Panc1 (cell line): ENCODE results near the gene CD99. TPM values are rescaled to one million over a fixed set of nuclear protein-coding genes. Genes with fewer than 3 reads are reported as not detected.

Experiments used
- ATAC-seq: fragments of 200-7000 bp; cut with Tn5 transposase; 2 replicates; pipeline ENCODE4 v1.9.1; 2020; ENCODE audit warnings: mild to moderate bottlenecking, moderate library complexity
- BruUV-seq: library from RNA; stranded (reverse); fragments of 400-500 nt; replicated peaks from 2 replicates; lab custom pipeline; 2021; lab: Mats Ljungman, UMichigan
- CTCF ChIA-PET: fragments of 300-600 bp; sonication (Branson Sonifier 250); formaldehyde crosslinking; loops from one replicate; lab custom pipeline; 2022; ENCODE audit warnings: antibody characterized with exemption; lab: Charles Lee
- POLR2A ChIA-PET: fragments of 300-600 bp; sonication (Branson Sonifier 250); formaldehyde crosslinking; loops from one replicate; lab custom pipeline; 2022; ENCODE audit warnings: antibody characterized with exemption; lab: Charles Lee
- DNase-seq: peaks from one replicate; pipeline ENCODE4 v3.0.0-alpha.2; 2010; ENCODE audit warnings: low read depth, low spot score
- H3K27ac ChIP-seq: 2 replicates; pipeline ENCODE4 v1.5.1; 2011; ENCODE audit warnings: mild to moderate bottlenecking, low read length, inconsistent platforms
- H3K27me3 ChIP-seq: fragments of 200-500 bp; sonication (Bioruptor generic); 2 replicates; pipeline ENCODE4 v1.6.0; 2014; ENCODE audit warnings: low read length, inconsistent platforms; ENCODE audit not compliant: control insufficient read depth, insufficient read depth
- H3K36me3 ChIP-seq: fragments of 200-500 bp; sonication (Bioruptor generic); 2 replicates; pipeline ENCODE4 v1.5.1; 2014; ENCODE audit warnings: inconsistent platforms, mild to moderate bottlenecking, low read length, moderate library complexity; ENCODE audit not compliant: control insufficient read depth, insufficient read depth
- H3K4me1 ChIP-seq: 2 replicates; pipeline ENCODE4 v1.5.1; 2011; ENCODE audit warnings: inconsistent platforms, mild to moderate bottlenecking, low read length, moderate library complexity; ENCODE audit not compliant: control insufficient read depth, insufficient read depth
- H3K4me3 ChIP-seq, 2 experiments: 2 replicates each; pipeline ENCODE4 v1.5.1; 2011 to 2012; ENCODE audit warnings: low read depth in 2 of 2, low read length in 2 of 2, mild to moderate bottlenecking in 2 of 2, inconsistent platforms in 1 of 2, moderate library complexity in 1 of 2
- H3K9me3 ChIP-seq: fragments of 200-500 bp; sonication (Bioruptor generic); 2 replicates; pipeline ENCODE4 v1.5.1; 2014; ENCODE audit warnings: low read depth, mild to moderate bottlenecking, inconsistent platforms, low read length, moderate library complexity; ENCODE audit not compliant: control insufficient read depth, insufficient read depth
- CTCF ChIP-seq: fragments of 450-650 bp; IDR thresholded peaks from 2 replicates; pipeline ENCODE4 v1.5.1; 2017; ENCODE audit warnings: mild to moderate bottlenecking
- POLR2AphosphoS5 ChIP-seq: IDR thresholded peaks from 2 replicates; pipeline ENCODE4 v1.6.1; 2012; ENCODE audit warnings: mild to moderate bottlenecking, low read depth, low read length, moderate library complexity
- REST ChIP-seq, 2 experiments: IDR thresholded peaks; 2 replicates each; pipeline ENCODE4 v1.6.1; 2011 to 2012; ENCODE audit warnings: low read depth in 2 of 2, control low read depth in 1 of 2, low read length in 1 of 2, mild to moderate bottlenecking in 1 of 2, moderate library complexity in 1 of 2; ENCODE audit not compliant: insufficient read depth in 1 of 2
- SIN3A ChIP-seq: IDR thresholded peaks from 2 replicates; pipeline ENCODE4 v1.6.1; 2012; ENCODE audit warnings: low read depth, mild to moderate bottlenecking, low read length, moderate library complexity, borderline replicate concordance; ENCODE audit not compliant: insufficient read depth
- TCF7L2 ChIP-seq: IDR thresholded peaks from 2 replicates; pipeline ENCODE4 v1.6.1; 2011; ENCODE audit warnings: mild to moderate bottlenecking, low read depth, low read length, inconsistent platforms
- in situ Hi-C: cut with HindIII; loops from 2 replicates; pipeline ENCODE4 v1.10.0; 2016; ENCODE audit warnings: low sequenced_read_pairs, low pct_unique_long_range_greater_than_20kb
- intact Hi-C: fragments of 100-400 bp; cut with micrococcal nuclease; formaldehyde crosslinking; loops from one replicate; pipeline ENCODE4 v1.10.0; 2022; ENCODE audit not compliant: unreplicated experiment
- total RNA-seq: library from RNA; stranded (reverse); gene quantifications from one replicate; pipeline ENCODE4 v1.2.1, GENCODE V29; 2021; ENCODE audit not compliant: unreplicated experiment

CD99 gene
- total RNA-seq, 1 experiment from 2014 or later: 67.6 TPM

GRCh38 chrX:2680486-2681348 lies 10.4 kb upstream of the CD99 start:
- Histone ChIP-seq H3K36me3 (no peaks in the 10 kb centered on the region), H3K27ac (no peak overlapping the region), H3K4me1 (no peaks in the 10 kb centered on the region), H3K4me3 (no peak overlapping the region), H3K27me3 (no peaks in the 10 kb centered on the region), H3K9me3 (no peaks in the 10 kb centered on the region)
- no peak for ATAC-seq
- DNase-seq: no peak
- TF ChIP-seq SIN3A (no peak), TCF7L2 (no peak), REST (IDR thresholded peaks at IDR 0.05; ENCODE audit: insufficient read depth in 1 of 2, low read depth in 2 of 2, low read length in 1 of 2) (no peak), POLR2AphosphoS5 (no peak), CTCF (no peak)
- in situ Hi-C loops: no loop called here
- intact Hi-C loops: no loop called here
- BruUV-seq: no TSS peak
- POLR2A ChIA-PET: no interaction called here
- CTCF ChIA-PET: no interaction called here

DNA sequence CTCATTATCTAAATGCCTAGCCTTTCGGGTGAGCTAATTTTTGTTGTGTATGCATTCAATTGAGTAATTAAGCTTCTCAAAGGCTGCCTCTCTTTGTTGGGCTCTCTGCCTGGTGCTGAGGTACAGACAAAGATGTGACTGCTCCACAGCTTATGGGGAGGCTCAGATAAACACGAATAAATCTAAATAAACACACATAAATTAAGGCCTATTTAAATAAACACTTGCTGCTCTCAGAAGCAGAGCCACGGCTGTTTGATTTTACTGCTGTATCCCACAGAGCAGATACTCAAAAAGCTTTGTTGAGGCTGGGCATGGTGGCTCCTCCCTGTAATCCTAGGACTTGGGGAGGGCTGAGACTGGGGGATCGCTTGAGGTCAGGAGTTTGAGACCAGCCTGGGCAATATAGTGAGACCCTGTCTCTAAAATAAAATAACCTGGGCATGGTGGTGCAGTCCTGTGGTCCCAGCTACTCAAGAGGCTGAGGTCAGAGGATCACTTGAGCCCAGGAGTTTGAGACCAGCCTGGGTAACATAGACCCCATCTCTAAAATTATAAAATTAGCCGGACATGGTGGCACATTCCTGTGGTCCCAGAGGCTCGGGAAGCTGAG lies 8.4 kb upstream of the CD99 start:
- DNase-seq (no peak), ATAC-seq (no peak)
- no peaks in the 10 kb centered on the region for H3K36me3 ChIP-seq
- CTCF ChIA-PET: no interaction called here
- H3K9me3 ChIP-seq: no peaks in the 10 kb centered on the region
- intact Hi-C loops: no loop called here
- no TSS peak for BruUV-seq
- H3K4me1 ChIP-seq: no peaks in the 10 kb centered on the region
- H3K27ac ChIP-seq: no peak overlapping the region
- POLR2A ChIA-PET: no interaction called here
- no peaks in the 10 kb centered on the region for H3K27me3 ChIP-seq
- no peak for TF ChIP-seq CTCF
- TF ChIP-seq TCF7L2: no peak
- no peak for TF ChIP-seq REST (IDR thresholded peaks at IDR 0.05; ENCODE audit: insufficient read depth in 1 of 2, low read depth in 2 of 2, low read length in 1 of 2)
- no peak for TF ChIP-seq POLR2AphosphoS5
- no peak for TF ChIP-seq SIN3A
- in situ Hi-C loops: no loop called here
- no peak overlapping the region for H3K4me3 ChIP-seq
